Measurements from ENCODE around the gene FBXO45. TPM values are rescaled to one million over a fixed set of nuclear protein-coding genes. Genes with fewer than 3 reads are reported as not detected.
"Not testable (repeated sequence)": the region's sequence is repeated elsewhere in the genome, so short reads cannot be mapped to it uniquely, and the experiment has no call there.

The FBXO45 gene
- polyA plus RNA-seq, 1 experiment: 2.2 TPM

- TF ChIP-seq CTCF (IDR thresholded peaks at IDR 0.05; ENCODE audit: insufficient read depth, low read depth, low read length): peak; percentile 95
- POLR2A ChIA-PET: no interaction called here
Measured at GRCh38 chr3:196609343-196609775, 40.9 kb downstream of the FBXO45 start.

GRCh38 chr3:196609805-196610515 is 41.5 kb downstream of the FBXO45 start:
- CTCF ChIA-PET: interaction anchor here (0.6 to 10.0 kb wide), 31 partner anchors 8 to 332 kb away, joined by 3 to 203 read pairs (median 4); partner anchors contain the start of gene NCBP2
- Histone ChIP-seq H3K27me3 (ENCODE audit: control insufficient read depth, insufficient read depth, low read length) (peaks cover 2% of the 10 kb centered on the region), H3K4me3 (ENCODE audit: low read depth, low read length) (no peak overlapping the region), H3K36me3 (ENCODE audit: control insufficient read depth, insufficient read depth, low read length) (no peaks in the 10 kb centered on the region)
- POLR2A ChIA-PET: no interaction called here
- no peak for DNase-seq (ENCODE audit: low read depth)
- TF ChIP-seq CTCF (IDR thresholded peaks at IDR 0.05; ENCODE audit: insufficient read depth, low read depth, low read length): no peak

More at GRCh38 chr3:196609343-196609775, 40.9 kb downstream of the FBXO45 start:
- no peaks in the 10 kb centered on the region for H3K36me3 ChIP-seq (ENCODE audit: control insufficient read depth, insufficient read depth, low read length)
- no peak for DNase-seq (ENCODE audit: low read depth)
- H3K4me3 ChIP-seq (ENCODE audit: low read depth, low read length): no peak overlapping the region
- CTCF ChIA-PET: interaction anchor here (0.6 to 10.0 kb wide), 33 partner anchors 8 to 536 kb away, joined by 3 to 203 read pairs (median 4); partner anchors contain the start of gene NCBP2
- H3K27me3 ChIP-seq (ENCODE audit: control insufficient read depth, insufficient read depth, low read length): peaks cover 2% of the 10 kb centered on the region

- ChIA-PET POLR2A (no interaction called here), CTCF (interaction anchor here (0.7 to 10.0 kb wide), 2 partner anchors 14 to 75 kb away, joined by 3 to 203 read pairs; no protein-coding TSS in a partner anchor)
- Histone ChIP-seq H3K27me3 (ENCODE audit: control insufficient read depth, insufficient read depth, low read length) (peaks cover 1% of the 10 kb centered on the region; the same call in 1 of the 2 replicates), H3K4me3 (ENCODE audit: low read depth, low read length) (no peak overlapping the region), H3K36me3 (ENCODE audit: control insufficient read depth, insufficient read depth, low read length) (no peaks in the 10 kb centered on the region)
- no peak for TF ChIP-seq CTCF (IDR thresholded peaks at IDR 0.05; ENCODE audit: insufficient read depth, low read depth, low read length)
- no peak for DNase-seq (ENCODE audit: low read depth)
Measured at GRCh38 chr3:196611761-196612483, 43.5 kb downstream of the FBXO45 start.

GRCh38 chr3:196615234-196615633 is 46.8 kb downstream of the FBXO45 start:
- CTCF ChIA-PET; DNase-seq (ENCODE audit: low read depth); H3K4me3 ChIP-seq (ENCODE audit: low read depth, low read length); H3K36me3 ChIP-seq (ENCODE audit: control insufficient read depth, insufficient read depth, low read length); POLR2A ChIA-PET; H3K27me3 ChIP-seq (ENCODE audit: control insufficient read depth, insufficient read depth, low read length): not testable (repeated sequence)

- no peaks in the 10 kb centered on the region for H3K27me3 ChIP-seq (ENCODE audit: control insufficient read depth, insufficient read depth, low read length)
- ChIA-PET POLR2A (no interaction called here), CTCF (interaction anchor here (0.6 to 1.7 kb wide), 2 partner anchors 8 to 80 kb away, joined by 3 to 6 read pairs; no protein-coding TSS in a partner anchor)
- TF ChIP-seq CTCF (IDR thresholded peaks at IDR 0.05; ENCODE audit: insufficient read depth, low read depth, low read length): no peak
- no peak overlapping the region for H3K4me3 ChIP-seq (ENCODE audit: low read depth, low read length)
- DNase-seq (ENCODE audit: low read depth): no peak
- H3K36me3 ChIP-seq (ENCODE audit: control insufficient read depth, insufficient read depth, low read length): no peaks in the 10 kb centered on the region
Measured at GRCh38 chr3:196617256-196617655, 48.8 kb downstream of the FBXO45 start.
